HG03135 (cell line): Measurements from ENCODE around the gene TCEAL6.
"Not testable (repeated sequence)": the region's sequence is repeated elsewhere in the genome, so short reads cannot be mapped to it uniquely, and the experiment has no call there.

Source experiments
- ATAC-seq: cut with Tn5 transposase; IDR thresholded peaks from one replicate; pipeline ENCODE4 v1.9.1; 2021; ENCODE audit warnings: mild to moderate bottlenecking, moderate library complexity; ENCODE audit not compliant: unreplicated experiment

Gene TCEAL6

DNA sequence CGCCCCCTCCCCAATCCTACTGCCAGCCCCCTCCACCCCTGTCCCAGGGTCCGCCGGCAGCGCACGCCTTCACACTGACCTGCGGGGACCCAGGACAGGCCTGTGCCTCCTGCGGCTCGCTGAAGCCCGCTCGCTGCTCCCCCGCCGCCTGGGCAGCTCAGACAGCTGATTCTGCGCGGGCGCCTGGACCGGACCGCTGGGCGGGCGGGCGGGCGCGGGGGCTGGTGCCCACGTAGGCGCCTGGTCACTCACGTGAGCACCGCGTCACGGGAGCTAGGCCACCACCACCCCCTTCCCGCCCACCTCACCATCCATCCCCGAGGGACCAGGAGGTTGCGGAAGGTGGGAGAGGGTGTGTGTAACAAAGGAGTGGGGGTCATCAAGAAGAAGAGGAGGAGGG, at the start of gene TCEAL6:
TCEAL6 (minus strand) TSS at position 208 of the 400 bp plus-strand sequence.
- not testable (repeated sequence) for ATAC-seq

- no peak for ATAC-seq
Measured at GRCh38 chrX:102185967-102186720, 43.9 kb upstream of the TCEAL6 start.

- peak; percentile 75 for ATAC-seq
Measured at GRCh38 chrX:102155806-102156179, 13.5 kb upstream of the TCEAL6 start, which contains the start of gene BEX5. TSS of gene BEX5 (minus strand) at chrX:102155977. CDS start at chrX:102154265, 1,712 bp downstream.

- ATAC-seq: peak; percentile 29
Measured at GRCh38 chrX:102154900-102155805, 12.9 kb upstream of the TCEAL6 start.

- ATAC-seq: no peak
Measured at GRCh38 chrX:102154218-102154860, 12.1 kb upstream of the TCEAL6 start.

DNA sequence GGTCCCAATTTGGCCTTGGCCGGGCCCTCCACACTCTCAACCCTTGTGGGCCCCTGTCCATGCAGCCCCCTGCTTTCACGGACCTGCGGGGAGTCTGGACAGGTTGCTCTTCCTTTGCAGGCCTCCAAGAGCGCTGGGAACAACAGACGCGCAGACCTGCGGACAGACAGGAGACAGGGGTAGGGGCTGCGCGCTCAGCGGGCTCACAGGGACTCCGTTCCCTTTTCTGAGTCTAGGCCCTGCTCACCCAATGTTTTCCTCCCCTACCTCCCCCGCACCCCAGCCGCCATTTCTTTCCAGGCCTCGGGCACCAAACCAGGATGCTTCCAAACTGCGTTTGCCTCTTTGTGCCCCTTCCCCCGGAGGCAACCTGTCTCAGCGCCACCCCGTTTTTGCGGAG, 650 bp downstream of the TCEAL6 start:
- not testable (repeated sequence) for ATAC-seq

- not testable (repeated sequence) for ATAC-seq
Measured at GRCh38 chrX:102140876-102141275, 1.4 kb downstream of the TCEAL6 start.

DNA sequence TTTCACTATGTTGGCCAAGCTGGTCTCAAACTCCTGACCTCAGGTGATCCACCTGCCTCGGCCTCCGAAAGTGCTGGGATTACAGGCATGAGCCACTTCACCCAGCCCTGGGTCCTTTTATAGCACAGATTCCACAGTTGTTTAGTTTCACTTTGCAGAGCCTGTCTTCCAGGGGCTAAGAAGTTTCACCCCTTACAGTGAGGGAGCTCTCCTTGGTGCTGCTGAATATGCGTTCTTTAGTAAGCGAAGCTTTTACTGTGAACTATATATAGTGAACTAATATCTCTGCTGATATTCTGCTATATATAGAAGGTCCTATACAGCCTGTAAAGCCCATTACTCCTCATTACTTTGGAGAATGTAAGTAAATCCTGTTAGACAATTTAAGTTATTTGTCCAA, 4.2 kb downstream of the TCEAL6 start:
- no peak for ATAC-seq

DNA sequence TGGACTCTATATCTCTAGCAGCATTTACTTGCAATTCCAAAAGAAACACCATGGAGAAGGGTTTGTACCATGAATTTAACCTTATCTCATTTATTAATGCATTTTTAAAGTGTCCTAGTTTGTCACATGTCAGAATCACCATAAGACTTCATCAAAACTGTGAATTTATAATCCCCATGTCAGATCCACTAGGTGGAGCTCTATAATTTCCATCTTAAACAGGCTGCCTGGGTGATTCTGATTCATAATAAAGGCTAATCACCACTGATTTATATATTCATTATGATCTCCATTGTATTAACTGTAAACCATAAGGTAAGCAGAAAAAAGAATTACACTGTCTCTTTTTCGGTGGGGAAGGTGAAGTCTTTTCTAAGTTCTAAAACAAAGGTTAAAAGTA, 12.8 kb downstream of the TCEAL6 start:
- no peak for ATAC-seq

DNA sequence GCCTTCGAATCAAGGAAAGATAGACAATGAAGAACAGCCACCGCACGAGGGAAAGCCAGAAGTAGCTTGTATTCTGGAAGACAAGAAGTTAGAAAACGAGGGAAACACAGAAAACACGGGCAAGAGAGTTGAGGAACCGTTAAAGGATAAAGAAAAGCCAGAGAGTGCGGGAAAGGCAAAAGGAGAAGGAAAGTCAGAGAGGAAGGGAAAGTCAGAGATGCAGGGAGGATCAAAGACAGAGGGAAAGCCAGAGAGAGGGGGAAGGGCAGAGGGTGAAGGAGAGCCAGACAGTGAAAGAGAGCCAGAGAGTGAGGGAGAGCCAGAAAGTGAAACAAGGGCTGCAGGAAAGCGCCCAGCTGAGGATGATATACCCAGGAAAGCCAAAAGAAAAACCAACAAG, 15.4 kb downstream of the TCEAL6 start:
- ATAC-seq: no peak

- not testable (repeated sequence) for ATAC-seq
Measured at GRCh38 chrX:102126080-102126818, 16.0 kb downstream of the TCEAL6 start.

DNA sequence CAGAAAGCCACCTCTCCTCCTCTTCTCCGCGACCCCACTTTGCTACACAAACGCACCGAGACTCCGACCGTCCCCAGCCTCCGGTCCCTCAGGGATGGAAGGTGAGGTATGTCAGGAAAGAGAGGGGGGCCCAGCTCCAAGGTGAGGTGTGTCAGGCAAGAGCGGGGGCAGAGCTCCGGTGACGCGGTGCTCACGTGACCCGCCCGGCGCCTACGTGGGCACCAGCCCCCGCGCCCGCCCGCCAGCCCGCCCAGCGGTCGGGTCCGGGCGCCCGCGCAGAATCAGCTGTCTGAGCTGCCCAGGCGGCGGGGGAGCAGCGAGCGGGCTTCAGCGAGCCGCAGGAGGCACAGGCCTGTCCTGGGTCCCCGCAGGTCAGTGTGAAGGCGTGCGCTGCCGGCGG, 16.8 kb downstream of the TCEAL6 start, which contains the start of gene TCEAL2:
TCEAL2 (plus strand) TSS at position 244 of the 400 bp plus-strand sequence. CDS start 1,152 bp downstream, outside the sequence.
- ATAC-seq: not testable (repeated sequence)

GRCh38 chrX:102125014-102125413, 17.3 kb downstream of the TCEAL6 start:
- not testable (repeated sequence) for ATAC-seq

DNA sequence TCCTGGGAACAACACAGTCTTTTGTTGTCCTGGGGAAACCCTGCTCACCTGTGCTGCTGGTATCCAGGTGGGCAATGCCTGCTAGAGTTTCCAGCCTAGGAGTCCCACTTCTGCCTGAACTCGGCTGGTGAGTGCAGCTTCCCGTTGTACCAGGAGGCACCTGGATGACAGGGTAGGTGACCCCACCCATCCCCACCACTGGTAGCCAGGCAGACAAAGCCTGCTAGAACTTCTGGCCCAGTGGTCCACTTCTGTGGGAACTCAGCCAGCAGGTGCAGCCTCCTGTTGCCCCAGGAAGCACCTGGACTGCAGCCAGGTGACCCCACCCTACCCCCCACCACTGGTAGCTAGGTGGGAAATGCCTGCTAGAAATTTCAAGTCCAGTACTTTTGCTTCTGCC, 26.5 kb downstream of the TCEAL6 start:
- ATAC-seq: no peak

DNA sequence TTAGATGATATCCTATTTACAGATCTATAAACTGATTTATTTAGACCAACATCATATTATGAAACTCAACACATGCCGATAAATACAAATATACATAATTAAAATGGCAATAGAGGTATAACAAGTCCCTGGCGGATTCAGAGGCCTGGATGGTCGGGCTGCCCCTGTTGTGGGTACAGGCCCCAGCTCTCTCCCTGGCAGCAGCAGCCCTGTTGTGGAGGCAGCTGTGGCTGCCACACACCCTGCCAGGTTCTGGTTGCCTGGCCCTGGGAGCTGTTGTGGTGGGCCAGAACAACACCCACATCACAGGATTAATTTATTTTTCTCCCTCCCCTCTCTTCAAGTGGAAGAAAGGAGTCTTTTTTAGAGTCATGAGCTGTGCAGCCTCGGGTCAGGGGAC, 28.9 kb downstream of the TCEAL6 start:
- ATAC-seq: no peak
